GM15510 (cell line): ENCODE data around the gene PARP1.

ENCODE experiments used
- POLR2A ChIP-seq: IDR thresholded peaks from 3 replicates; pipeline ENCODE4 v1.6.1; 2011; ENCODE audit warnings: borderline replicate concordance; ENCODE audit not compliant: insufficient read length; ENCODE audit errors: extremely low read depth

PARP1 gene

GRCh38 chr1:226401355-226402303 is 6.3 kb downstream of the PARP1 start:
- no peak for TF ChIP-seq POLR2A

- no peak for TF ChIP-seq POLR2A
These were observed 7.2 kb downstream of the PARP1 start for GRCh38 chr1:226400519-226401354.

DNA sequence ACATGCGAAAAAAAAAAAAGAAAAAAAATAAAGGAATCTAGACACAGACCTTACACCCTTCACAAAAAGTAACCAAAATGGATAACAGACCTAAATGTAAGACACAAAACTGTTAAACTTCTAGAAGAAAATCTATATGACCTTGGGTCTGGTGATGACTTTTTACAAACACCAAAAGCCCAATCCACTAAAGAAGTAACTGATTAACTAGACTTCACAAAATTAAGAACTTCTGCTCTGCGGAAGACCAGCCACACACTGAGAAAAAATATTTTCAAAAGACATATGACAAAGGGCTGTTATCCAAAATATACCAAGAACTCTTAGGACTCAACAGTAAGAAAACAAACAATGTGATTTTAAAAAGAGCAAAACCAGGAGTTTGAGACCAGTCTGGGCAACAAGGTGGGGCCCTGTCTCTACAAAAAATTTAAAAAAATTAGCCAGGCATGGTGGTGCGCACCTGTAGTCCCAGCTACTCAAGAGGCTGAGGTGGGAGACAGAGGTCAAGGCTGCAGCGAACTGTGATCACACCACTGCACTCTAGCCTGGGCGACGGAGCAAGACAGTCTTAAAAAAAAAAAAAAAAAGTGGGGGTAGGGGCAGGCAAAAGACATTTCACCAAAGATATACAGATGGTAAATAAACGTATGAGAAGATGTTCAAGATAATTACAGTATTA is 9.8 kb downstream of the PARP1 start:
- no peak for TF ChIP-seq POLR2A

DNA sequence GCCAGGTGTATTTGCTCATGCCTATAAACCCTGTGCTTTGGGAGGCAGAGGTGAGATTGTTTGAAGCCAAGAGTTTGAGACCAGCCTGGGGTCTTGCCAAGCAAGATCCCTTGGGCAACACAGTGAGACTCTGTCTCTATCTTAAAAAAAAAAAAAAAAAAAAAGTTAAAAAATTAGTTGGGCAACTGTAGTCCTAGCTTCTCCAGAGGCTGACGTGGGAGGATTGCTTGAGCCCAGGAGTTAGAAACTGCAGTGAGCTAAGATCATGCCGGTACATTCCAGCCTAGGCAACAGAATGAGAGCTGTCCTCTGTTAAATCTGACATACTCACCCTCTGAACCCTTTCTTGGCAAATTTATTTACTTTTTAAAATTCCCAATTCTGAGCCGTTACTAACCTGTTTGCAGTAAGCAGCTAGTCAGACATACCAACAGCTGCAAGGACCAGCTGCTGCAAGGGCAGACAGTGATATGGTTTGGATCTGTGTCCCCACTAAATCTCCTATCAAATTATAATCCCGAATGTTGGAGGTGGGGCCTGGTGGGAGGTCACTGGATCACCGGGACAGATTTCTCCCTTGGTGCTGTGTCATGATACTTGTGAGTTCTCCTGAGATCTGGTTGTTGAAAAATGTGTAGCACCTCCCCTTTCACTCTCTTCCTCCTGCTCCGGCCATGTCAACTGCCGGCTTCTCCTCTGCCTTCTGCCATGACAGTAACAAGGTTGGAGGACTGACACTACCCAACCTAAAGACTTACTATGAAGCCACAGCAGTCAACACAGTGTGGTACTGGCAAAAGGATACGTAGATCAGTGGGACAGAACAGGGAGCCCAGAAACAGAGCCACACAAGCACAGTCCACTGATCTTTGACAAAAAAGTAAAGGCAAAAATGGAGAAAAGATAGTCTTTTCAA is 10.6 kb downstream of the PARP1 start:
- no peak for TF ChIP-seq POLR2A

- TF ChIP-seq POLR2A = no peak
These were observed 12.1 kb downstream of the PARP1 start for GRCh38 chr1:226395753-226396152.

GRCh38 chr1:226394462-226394861 is 13.4 kb downstream of the PARP1 start:
- TF ChIP-seq POLR2A = no peak

GRCh38 chr1:226390681-226391080 is 17.2 kb downstream of the PARP1 start:
- no peak for TF ChIP-seq POLR2A

GRCh38 chr1:226388131-226388530 is 19.8 kb downstream of the PARP1 start:
- TF ChIP-seq POLR2A = no peak

- no peak for TF ChIP-seq POLR2A
These were observed 23.2 kb downstream of the PARP1 start for GRCh38 chr1:226384717-226385116.

DNA sequence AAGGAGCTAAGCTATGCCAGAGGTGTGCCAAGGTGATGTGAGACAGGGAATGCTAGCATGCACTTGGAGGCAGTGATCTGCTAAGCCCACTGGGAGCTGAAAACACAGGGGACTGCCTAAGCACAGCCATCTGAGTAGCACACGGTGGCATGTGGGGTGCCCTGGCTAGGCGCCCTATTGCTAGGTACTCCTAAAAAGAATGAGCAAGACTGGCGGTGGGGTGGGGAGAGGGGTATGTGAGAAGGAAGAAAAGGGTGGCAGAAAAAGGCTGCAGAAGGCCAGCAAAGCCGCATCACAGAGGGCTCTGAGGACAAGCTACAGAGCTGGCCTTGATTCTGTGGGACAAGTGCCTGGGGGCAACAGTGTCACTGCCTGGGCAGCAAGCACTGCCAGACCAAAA is 23.9 kb downstream of the PARP1 start:
- TF ChIP-seq POLR2A = no peak

DNA sequence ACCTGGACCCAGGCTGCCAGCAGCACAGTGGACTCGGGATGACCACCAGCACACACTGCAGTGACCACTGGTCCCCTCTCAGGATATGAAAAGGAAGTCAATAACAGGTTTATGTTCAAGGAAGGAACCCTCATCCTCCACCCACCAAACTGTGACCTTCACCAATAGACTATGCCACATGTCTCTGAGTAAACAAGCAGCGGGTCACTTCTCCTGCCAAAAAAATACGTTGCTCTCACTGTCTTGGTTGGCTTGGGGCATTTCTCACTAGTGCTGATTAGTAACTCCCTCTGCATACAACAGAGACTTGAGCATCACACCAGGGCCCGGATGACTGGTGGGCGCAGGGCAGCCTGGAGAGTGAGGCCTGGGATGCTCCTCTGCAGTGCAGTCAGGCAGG is 25.9 kb downstream of the PARP1 start:
- TF ChIP-seq POLR2A = no peak

DNA sequence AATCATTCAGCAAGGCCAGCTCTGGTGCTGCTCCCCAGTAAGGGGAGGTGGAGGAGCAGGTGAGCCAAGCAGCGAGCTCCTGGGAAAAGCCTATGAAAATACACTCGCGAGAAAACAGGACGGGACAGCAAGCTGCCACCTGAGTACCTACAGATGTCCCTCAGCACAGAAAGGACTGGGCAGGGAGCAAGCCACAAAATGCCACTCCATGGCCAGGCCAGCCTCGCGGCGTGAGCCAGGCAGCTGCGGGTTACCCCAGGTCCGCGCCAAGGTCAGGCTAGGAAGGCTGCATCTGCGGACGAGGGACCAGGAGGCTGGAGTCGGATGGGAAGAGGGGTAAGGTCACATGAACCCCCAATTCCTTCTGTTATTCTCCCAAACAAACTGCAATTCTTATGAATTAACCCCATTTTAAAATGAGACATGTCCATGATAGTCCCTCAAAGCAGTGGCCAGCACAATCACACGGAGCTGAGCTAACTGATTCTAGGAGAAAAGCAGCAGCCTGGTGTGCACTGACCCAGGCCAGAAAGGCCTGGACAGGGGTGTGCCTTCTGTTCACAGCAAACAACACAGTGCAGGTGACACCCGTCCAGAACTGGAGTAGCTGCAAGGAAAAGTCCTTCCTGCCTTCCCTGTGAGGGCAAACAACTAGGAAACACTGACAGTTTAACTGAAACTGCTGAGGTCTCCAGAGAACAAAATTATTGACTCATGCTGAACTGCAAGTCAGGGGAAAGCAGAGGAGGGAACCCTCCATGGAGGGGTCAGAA is 26.5 kb downstream of the PARP1 start:
- TF ChIP-seq POLR2A = no peak

DNA sequence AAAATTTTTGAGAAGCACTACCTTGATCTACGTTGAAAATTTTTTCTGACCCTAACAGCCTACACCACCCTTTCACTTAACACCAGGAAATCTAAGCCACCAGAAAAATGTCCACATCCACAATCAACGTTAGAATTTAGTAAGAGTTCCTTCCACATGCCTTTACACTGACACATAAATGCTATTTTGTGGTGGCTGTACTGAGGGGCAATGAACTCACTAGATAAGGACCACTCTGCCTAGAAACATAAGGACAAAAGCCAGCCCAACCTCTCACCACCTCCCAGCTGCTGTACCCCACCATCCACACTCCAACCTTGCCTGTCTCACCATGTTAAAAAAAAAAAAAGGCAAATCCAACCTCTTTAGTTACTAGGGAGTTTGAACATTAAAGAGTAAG is 29.8 kb downstream of the PARP1 start:
- TF ChIP-seq POLR2A = no peak
